Adipocyte (in vitro differentiated cells): ENCODE results near the gene CFAP58.

Experiments used
- DNase-seq: peaks from one replicate; pipeline ENCODE4 v3.0.0-alpha.2; 2015; ENCODE audit warnings: low read depth
- H3K27me3 ChIP-seq: replicated peaks from 2 replicates; pipeline ENCODE4 v1.7.0; 2013; ENCODE audit warnings: mild to moderate bottlenecking, low read length, moderate library complexity; ENCODE audit not compliant: control insufficient read depth, insufficient read depth
- H3K36me3 ChIP-seq: 2 replicates; pipeline ENCODE4 v1.7.0; 2013; ENCODE audit warnings: low read length, mild to moderate bottlenecking, moderate library complexity; ENCODE audit not compliant: control insufficient read depth, insufficient read depth, severe bottlenecking
- H3K4me1 ChIP-seq: 2 replicates; pipeline ENCODE4 v1.7.0; 2013; ENCODE audit warnings: mild to moderate bottlenecking, low read length, moderate library complexity; ENCODE audit not compliant: control insufficient read depth, insufficient read depth
- H3K4me3 ChIP-seq: 2 replicates; pipeline ENCODE4 v1.7.0; 2013; ENCODE audit warnings: mild to moderate bottlenecking, low read length, moderate library complexity
- H3K9ac ChIP-seq: 2 replicates; pipeline ENCODE4 v1.7.0; 2013; ENCODE audit warnings: mild to moderate bottlenecking, low read length, moderate library complexity
- H3K9me3 ChIP-seq: 2 replicates; pipeline ENCODE4 v1.7.0; 2013; ENCODE audit warnings: mild to moderate bottlenecking, low read length, moderate library complexity; ENCODE audit not compliant: control insufficient read depth

CFAP58 gene

DNA sequence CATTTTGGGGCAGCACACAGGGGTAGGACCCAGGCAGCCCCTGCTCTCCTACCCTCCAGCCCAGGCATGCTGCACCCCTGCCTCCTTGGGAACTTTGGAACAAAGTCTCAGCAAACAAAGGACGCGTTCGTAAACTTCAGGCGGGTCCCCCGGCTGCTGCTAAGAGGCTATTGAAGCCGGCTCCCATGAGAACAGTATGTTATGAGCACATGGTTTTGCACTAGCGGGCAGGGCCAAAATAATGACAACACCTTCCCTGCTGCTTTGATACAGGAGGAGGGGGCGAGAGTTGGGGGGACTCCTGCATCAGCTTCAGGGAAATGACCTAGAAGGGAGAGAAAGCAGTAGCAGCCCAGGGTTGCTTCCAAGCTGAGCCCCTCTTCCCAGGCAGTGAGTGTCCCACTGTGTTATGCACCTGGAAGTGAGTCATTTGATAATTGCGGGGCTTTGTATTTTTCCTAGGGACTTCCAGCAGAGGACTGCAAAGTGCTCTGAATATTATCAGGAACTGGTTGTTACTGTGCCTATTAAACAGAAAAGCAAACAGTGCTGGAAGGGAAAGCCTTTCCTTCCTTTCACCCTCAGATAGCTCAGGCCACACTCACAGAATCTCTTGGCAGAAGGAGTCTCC lies 22.3 kb upstream of the CFAP58 start:
- Histone ChIP-seq H3K27me3 (no peaks in the 10 kb centered on the region), H3K4me1 (peaks cover 54% of the 10 kb centered on the region), H3K9me3 (no peaks in the 10 kb centered on the region), H3K9ac (peak overlapping the region; percentile 39), H3K36me3 (no peaks in the 10 kb centered on the region), H3K4me3 (peak overlapping the region; percentile 26)
- DNase-seq, result peak; percentile 45

DNA sequence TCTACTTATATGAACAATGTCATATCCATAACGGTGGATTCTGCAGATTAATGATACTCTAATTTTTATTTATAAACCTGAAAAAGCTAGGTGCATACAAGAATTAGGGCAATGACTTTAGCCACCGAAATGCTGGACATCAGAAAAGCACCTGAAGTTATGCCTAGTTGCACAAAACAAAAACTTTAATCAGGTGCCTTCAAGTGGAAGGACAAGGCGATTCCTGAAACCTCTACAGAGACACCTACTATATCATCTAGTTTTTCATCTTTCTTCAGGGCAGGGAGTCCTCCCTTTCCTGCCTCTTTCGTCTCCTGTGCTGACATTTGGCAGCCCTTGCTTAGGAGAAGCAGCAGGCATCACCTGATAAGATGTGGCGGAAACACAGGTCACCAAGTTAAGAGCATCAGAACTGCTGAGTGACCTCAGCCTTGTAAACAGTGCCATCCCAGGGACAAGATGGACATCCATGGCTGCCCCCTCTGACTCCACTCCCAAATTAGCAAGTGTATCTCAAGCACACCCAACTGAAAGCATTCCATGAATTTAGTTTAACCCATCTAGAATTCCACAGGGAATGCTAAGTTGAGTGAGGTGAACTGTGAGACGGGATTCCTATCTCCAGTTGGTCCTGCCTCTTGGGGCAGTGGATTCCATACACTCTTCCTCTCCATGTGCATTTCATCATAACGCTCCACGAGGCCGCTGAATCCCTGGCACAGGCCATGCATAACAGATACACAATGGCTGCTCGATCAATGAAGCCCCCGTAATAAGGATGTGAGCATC lies 21.2 kb upstream of the CFAP58 start:
- Histone ChIP-seq H3K4me3 (no peak overlapping the region), H3K4me1 (peaks cover 50% of the 10 kb centered on the region), H3K36me3 (no peaks in the 10 kb centered on the region), H3K27me3 (no peaks in the 10 kb centered on the region), H3K9me3 (no peaks in the 10 kb centered on the region), H3K9ac (no peak overlapping the region)
- no peak for DNase-seq

DNA sequence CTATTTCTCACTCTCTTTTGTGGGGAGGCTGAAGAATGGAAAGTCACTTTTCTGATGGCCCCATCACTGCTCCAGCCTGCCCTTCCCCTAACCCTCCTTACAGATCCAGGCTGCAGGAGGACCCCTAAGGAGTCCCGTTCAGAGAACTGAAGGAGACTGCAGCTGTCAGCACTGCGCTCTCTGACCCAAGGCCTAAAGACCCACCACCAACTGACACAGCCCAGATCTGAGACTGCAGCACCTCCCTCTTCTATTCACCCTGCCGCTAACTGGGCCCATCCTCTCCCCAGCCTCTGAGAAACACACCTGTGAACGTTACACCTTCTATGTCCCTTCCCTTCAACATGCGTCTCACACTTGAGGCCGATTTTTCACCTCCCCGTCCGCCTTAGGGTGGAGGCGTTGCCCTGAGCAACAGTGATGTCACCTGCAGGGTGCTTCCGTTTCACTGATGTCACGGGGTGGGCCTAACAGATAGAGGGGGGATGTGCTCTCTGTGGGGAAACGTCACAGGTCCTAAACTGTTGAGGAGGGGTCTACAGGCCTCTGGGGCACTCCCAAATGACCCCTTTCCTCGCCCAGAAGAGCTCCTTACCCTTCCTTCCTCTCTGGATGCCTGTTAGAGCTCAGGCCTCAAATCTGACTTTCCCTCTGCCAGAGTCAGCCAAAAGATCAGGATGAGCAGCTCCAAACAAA lies 20.5 kb upstream of the CFAP58 start:
- Histone ChIP-seq H3K9ac (no peak overlapping the region), H3K4me1 (peaks cover 43% of the 10 kb centered on the region), H3K27me3 (no peaks in the 10 kb centered on the region), H3K4me3 (no peak overlapping the region), H3K9me3 (no peaks in the 10 kb centered on the region), H3K36me3 (no peaks in the 10 kb centered on the region)
- no peak for DNase-seq

DNA sequence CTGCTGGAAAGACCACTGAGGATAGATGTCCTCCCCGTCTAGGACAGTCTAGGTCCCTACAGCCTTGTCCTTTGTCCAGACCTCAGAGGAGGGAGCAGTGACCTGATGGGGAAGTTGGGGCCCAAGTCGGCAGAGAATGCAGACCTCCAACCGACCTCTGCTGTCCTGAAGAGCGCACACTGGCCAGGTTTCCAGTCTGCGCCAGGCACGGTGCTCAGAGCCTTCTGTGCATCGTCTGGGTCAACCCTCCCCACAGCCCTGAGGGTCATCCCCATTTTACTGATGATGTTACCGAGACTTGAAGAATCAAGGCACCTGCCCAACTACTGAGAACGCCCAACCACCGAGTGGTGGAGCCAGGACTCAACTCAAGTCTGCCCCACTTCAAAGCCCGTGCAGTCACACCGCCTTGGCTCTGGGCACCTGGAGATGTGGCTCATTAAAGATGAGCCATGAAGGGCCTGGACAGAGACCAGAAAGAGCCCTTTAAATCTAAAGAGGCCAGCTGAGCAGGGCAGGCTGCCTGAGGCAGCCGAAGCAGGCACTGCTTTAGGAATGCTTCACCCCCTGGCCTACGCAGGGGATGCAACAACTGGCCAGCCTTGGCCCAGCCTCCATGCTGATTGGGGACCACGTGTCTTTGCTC lies 19.8 kb upstream of the CFAP58 start:
- Histone ChIP-seq H3K36me3 (no peaks in the 10 kb centered on the region), H3K27me3 (no peaks in the 10 kb centered on the region), H3K9ac (no peak overlapping the region), H3K9me3 (no peaks in the 10 kb centered on the region), H3K4me1 (peaks cover 36% of the 10 kb centered on the region), H3K4me3 (no peak overlapping the region)
- no peak for DNase-seq

DNA sequence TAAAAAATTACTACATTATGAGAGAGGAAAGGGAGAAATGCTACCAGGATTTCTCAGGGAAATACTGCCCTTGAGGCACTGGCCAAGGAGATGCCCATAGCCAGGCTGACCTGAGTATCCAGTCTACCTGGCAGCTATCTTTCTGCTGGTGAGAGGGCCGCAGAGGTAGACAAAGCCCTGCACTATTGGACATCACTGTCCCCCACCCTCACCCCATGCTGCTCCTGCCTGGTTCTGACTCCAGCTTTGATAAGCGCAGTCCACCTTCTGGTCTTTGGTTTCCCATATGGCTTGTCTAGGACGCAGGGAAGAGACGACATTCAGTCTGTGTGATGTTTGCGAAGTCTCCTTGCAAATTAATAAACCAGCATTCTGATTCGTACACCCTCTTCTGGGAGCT lies 19.1 kb upstream of the CFAP58 start:
- DNase-seq, result no peak
- Histone ChIP-seq H3K9me3 (no peaks in the 10 kb centered on the region), H3K4me3 (no peak overlapping the region), H3K36me3 (no peaks in the 10 kb centered on the region), H3K4me1 (peaks cover 36% of the 10 kb centered on the region), H3K9ac (no peak overlapping the region), H3K27me3 (no peaks in the 10 kb centered on the region)

DNA sequence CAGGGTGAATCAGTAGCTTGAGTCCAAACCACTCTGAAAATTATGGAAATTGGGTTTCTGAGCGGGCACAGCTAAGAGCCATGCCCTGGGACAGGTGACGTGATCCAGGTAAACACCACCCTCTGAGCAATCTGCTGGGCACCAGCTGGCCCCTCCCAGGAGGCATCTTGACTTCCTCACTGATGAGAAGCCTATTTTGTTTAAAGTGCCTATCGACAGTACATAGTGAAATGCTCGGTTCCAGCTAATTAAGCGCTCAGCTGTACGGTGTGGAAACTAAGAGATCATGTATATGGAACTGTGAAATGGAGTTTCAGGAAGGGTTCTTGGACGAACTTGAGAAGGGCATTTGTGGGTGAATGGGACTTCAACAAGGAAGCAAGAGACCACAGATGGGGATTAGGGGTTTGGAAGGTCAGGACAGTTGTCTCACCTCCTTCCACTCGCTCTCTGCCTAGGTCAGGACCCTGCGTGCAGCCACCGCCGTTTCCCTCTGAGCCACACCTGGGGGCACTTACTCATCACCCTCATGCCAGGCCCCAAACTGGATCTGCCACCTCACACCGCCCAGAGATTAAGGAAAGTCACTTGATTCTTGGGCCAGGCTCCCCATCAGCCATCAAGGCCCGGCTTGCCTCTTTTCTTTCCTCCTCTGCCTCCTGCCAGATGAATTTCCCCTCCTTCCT lies 18.5 kb upstream of the CFAP58 start:
- Histone ChIP-seq H3K9me3 (no peaks in the 10 kb centered on the region), H3K4me3 (no peak overlapping the region), H3K4me1 (peaks cover 35% of the 10 kb centered on the region), H3K9ac (no peak overlapping the region), H3K36me3 (no peaks in the 10 kb centered on the region), H3K27me3 (no peaks in the 10 kb centered on the region)
- no peak for DNase-seq

DNA sequence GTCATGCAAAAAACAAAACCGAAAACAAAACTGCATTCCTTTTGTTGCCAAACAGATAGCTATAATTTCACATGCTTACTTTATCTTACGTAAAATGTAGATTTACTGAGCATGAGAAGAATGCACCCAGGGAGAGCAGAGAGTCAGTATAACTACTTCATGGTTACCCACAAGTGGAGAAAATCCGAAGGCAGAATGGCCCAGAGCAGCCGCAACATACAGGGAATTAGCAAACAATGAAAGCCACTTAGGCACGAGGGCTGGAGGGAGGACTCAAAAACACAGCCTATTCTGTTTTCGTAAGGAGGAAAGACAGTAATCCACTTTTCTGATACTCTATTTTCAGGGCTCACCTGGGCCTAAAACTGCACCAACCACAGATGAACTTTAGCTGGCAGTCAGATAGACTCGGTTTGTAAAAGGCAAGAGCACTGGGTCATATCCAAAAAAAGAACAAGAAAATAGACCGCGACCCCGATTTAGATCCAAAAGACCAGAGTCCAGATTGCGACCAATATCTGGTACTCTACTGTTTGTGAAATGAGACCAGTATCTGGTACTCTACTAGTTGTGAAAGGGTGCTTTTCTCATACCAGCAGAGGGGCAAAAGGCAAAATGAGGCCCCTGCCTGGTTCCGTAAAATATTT lies 16.7 kb upstream of the CFAP58 start:
- DNase-seq, result peak; percentile 84
- H3K9ac ChIP-seq, result peak overlapping the region; percentile 93
- no peaks in the 10 kb centered on the region for H3K27me3 ChIP-seq
- no peaks in the 10 kb centered on the region for H3K9me3 ChIP-seq
- peaks cover 24% of the 10 kb centered on the region for H3K4me1 ChIP-seq
- H3K4me3 ChIP-seq, result peak overlapping the region; percentile 92
- no peaks in the 10 kb centered on the region for H3K36me3 ChIP-seq

DNA sequence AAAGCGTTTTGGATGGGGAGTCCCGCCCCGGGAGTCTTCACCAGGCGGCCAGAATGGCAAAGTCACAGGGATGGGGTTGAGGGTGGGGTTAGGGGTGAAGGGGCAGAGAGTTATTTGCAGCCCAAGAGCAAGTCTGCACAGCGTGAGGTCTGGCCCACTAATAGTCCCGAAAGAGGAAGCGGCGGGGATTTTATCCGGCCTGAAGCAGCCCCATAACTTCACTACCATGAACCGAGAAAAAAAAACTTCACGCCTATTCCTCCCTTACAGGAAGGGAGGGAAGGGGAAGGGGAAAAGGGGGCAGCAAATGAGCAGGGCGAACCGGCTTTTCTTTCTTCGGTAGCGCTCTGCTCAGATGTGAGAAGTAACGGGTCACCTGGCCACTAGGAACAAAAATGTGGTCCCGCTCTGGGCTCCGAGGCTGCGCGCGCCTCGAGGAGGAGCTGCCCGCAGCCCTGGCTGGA lies 16.1 kb upstream of the CFAP58 start:
- H3K27me3 ChIP-seq, result no peaks in the 10 kb centered on the region

DNA sequence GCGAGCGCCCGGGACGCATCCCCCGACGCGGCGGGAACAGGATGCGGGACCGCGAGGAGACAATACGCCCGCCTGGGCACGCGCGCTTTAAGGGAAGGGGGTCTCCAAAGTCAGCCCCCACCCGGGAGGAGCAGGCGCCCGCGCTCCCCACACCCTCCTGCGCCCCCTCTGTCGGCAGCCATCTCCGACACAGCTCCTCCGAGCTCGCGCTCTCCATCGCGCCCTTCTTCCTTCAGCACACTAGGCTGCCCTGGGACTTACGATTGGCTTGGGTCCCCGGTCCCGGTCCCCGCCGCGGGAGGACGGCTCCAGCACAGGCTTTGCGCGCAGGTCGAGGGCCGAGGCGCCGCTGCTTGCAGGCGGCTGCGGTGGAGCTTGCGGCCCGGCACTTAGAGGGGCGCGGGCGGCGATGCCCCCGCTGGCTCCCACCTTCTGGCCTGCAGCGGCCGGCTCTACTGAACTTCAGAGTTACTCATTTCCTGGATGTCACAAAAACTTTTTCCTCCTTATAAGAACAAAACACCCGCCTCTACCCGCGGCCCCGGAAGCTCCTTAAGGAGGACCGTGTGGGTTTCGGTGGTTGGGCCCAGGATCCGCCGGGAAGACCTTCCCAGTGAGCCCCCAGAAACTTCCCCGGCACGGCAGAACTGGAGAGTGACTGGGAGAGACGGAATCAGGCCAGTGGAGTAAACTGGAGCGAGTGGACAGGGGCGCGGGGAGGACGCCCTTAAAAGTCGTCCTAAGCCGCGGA lies 15.5 kb upstream of the CFAP58 start, which contains the start of gene ITPRIP:
Gene ITPRIP (minus strand): TSS at position 481 of the 751 bp plus-strand sequence. CDS start 22,414 bp downstream, outside the sequence.
- H3K9ac ChIP-seq, result peak within 1 kb of the TSS; percentile 93
- DNase-seq, result peak; percentile 86
- no peaks in the 10 kb centered on the region for H3K36me3 ChIP-seq
- peaks cover 27% of the 10 kb centered on the region for H3K4me1 ChIP-seq
- peak within 1 kb of the TSS; percentile 92 for H3K4me3 ChIP-seq
- no peaks in the 10 kb centered on the region for H3K9me3 ChIP-seq
- H3K27me3 ChIP-seq, result no peaks in the 10 kb centered on the region

More for the DNA sequence above, 16.1 kb upstream of the CFAP58 start:
- H3K9me3 ChIP-seq, result no peaks in the 10 kb centered on the region
- peaks cover 24% of the 10 kb centered on the region for H3K4me1 ChIP-seq
- DNase-seq, result peak; percentile 71
- H3K4me3 ChIP-seq, result peak overlapping the region; percentile 92
- H3K36me3 ChIP-seq, result no peaks in the 10 kb centered on the region
- H3K9ac ChIP-seq, result peak overlapping the region; percentile 93
